Measurements from ENCODE around the gene NEB.
A peak's percentile ranks its signal among the peaks of the same experiment; 100 is the strongest.

NEB gene

GRCh38 chr2:151616760-151617339 lies 117.4 kb downstream of the NEB start:
- H2AFZ ChIP-seq (ENCODE audit: low read length): no peak overlapping the region

GRCh38 chr2:151614606-151615306 lies 119.5 kb downstream of the NEB start:
- Histone ChIP-seq H4K20me1 (ENCODE audit: insufficient read depth, low read length) (no peaks in the 10 kb centered on the region), H2AFZ (ENCODE audit: low read length) (no peak overlapping the region), H3K4me3 (ENCODE audit: low read length) (no peak overlapping the region), H3K9me3 (replicated peaks; ENCODE audit: insufficient read depth, low read length) (no peaks in the 10 kb centered on the region), H3K4me1 (ENCODE audit: low read length) (no peaks in the 10 kb centered on the region), H3K4me2 (ENCODE audit: low read depth, low read length) (no peak overlapping the region), H3K27ac (ENCODE audit: low read length) (no peak overlapping the region), H3K36me3 (replicated peaks; ENCODE audit: insufficient read depth, low read length) (no peaks in the 10 kb centered on the region), H3F3A (ENCODE audit: insufficient read depth, low read length) (no peaks in the 10 kb centered on the region), H3K79me2 (ENCODE audit: low read length) (no peaks in the 10 kb centered on the region), H3K9me2 (replicated peaks; ENCODE audit: insufficient read depth, low read length) (no peaks in the 10 kb centered on the region), H3K9ac (ENCODE audit: low read length) (no peak overlapping the region), H3K27me3 (replicated peaks; ENCODE audit: insufficient read depth, low read length) (no peaks in the 10 kb centered on the region)
- no peak for DNase-seq
- TF ChIP-seq CTCF (IDR thresholded peaks at IDR 0.05; ENCODE audit: low read length): no peak
- no peak for TF ChIP-seq EZH2 (optimal IDR thresholded peaks at IDR 0.05; ENCODE audit: low read depth, low read length)
- no peak for TF ChIP-seq EZH2phosphoT487 (IDR thresholded peaks at IDR 0.05; ENCODE audit: low read length)

More at GRCh38 chr2:151616760-151617339, 117.4 kb downstream of the NEB start:
- Histone ChIP-seq H3F3A (ENCODE audit: insufficient read depth, low read length) (no peaks in the 10 kb centered on the region), H3K4me2 (ENCODE audit: low read depth, low read length) (no peak overlapping the region), H3K9ac (ENCODE audit: low read length) (no peak overlapping the region), H3K4me1 (ENCODE audit: low read length) (no peaks in the 10 kb centered on the region), H3K9me3 (replicated peaks; ENCODE audit: insufficient read depth, low read length) (no peaks in the 10 kb centered on the region), H3K36me3 (replicated peaks; ENCODE audit: insufficient read depth, low read length) (no peaks in the 10 kb centered on the region), H3K4me3 (ENCODE audit: low read length) (no peak overlapping the region), H4K20me1 (ENCODE audit: insufficient read depth, low read length) (no peaks in the 10 kb centered on the region), H3K79me2 (ENCODE audit: low read length) (no peaks in the 10 kb centered on the region), H3K27me3 (replicated peaks; ENCODE audit: insufficient read depth, low read length) (no peaks in the 10 kb centered on the region), H3K9me2 (replicated peaks; ENCODE audit: insufficient read depth, low read length) (no peaks in the 10 kb centered on the region), H3K27ac (ENCODE audit: low read length) (no peak overlapping the region)
- 0 out of 2 replicates have a peak, but pooled peaks have one; percentile 2 for TF ChIP-seq CTCF (IDR thresholded peaks at IDR 0.05; ENCODE audit: low read length)
- TF ChIP-seq EZH2 (optimal IDR thresholded peaks at IDR 0.05; ENCODE audit: low read depth, low read length): no peak
- DNase-seq: no peak

- no peaks in the 10 kb centered on the region for H3K36me3 ChIP-seq (replicated peaks; ENCODE audit: insufficient read depth, low read length)
- H3K9ac ChIP-seq (ENCODE audit: low read length): no peak overlapping the region
- H3K4me3 ChIP-seq (ENCODE audit: low read length): no peak overlapping the region
- TF ChIP-seq EZH2 (optimal IDR thresholded peaks at IDR 0.05; ENCODE audit: low read depth, low read length): no peak
- TF ChIP-seq EZH2phosphoT487 (IDR thresholded peaks at IDR 0.05; ENCODE audit: low read length): no peak
- no peak for TF ChIP-seq CTCF (IDR thresholded peaks at IDR 0.05; ENCODE audit: low read length)
- no peak overlapping the region for H3K4me2 ChIP-seq (ENCODE audit: low read depth, low read length)
- DNase-seq: no peak
- no peaks in the 10 kb centered on the region for H3K79me2 ChIP-seq (ENCODE audit: low read length)
- H3K9me2 ChIP-seq (replicated peaks; ENCODE audit: insufficient read depth, low read length): no peaks in the 10 kb centered on the region
- H3K9me3 ChIP-seq (replicated peaks; ENCODE audit: insufficient read depth, low read length): no peaks in the 10 kb centered on the region
- H4K20me1 ChIP-seq (ENCODE audit: insufficient read depth, low read length): no peaks in the 10 kb centered on the region
- H3K4me1 ChIP-seq (ENCODE audit: low read length): no peaks in the 10 kb centered on the region
- no peaks in the 10 kb centered on the region for H3K27me3 ChIP-seq (replicated peaks; ENCODE audit: insufficient read depth, low read length)
- no peak overlapping the region for H3K27ac ChIP-seq (ENCODE audit: low read length)
- H2AFZ ChIP-seq (ENCODE audit: low read length): no peak overlapping the region
- no peaks in the 10 kb centered on the region for H3F3A ChIP-seq (ENCODE audit: insufficient read depth, low read length)
These were observed 120.1 kb downstream of the NEB start for GRCh38 chr2:151614159-151614558.

Data from MM.1S (cell line).